Activated CD8-positive, alpha-beta T cell treated with anti-CD3 and anti-CD28 coated beads for 36 hours (primary cell): ENCODE results near the gene ZNF609. TPM values are rescaled to one million over a fixed set of nuclear protein-coding genes. Genes with fewer than 3 reads are reported as not detected.

Experiments
- ATAC-seq: fragments of 200-7000 bp; cut with Tn5 transposase; one replicate; pipeline ENCODE4 v1.10.0; 2021; ENCODE audit warnings: mild to moderate bottlenecking, moderate library complexity
- CTCF ChIA-PET: fragments of 350-600 bp; sonication (Branson Sonifier 250); formaldehyde crosslinking; loops from one replicate; lab custom pipeline; 2021; ENCODE audit warnings: antibody characterized with exemption; lab: Charles Lee
- POLR2A ChIA-PET: fragments of 350-600 bp; sonication (Branson Sonifier 250); formaldehyde crosslinking; loops from one replicate; lab custom pipeline; 2021; ENCODE audit warnings: antibody characterized with exemption; lab: Charles Lee
- DNase-seq: peaks from one replicate; pipeline ENCODE4 v3.0.0-alpha.2; 2020
- H3K27ac Mint-ChIP-seq: one replicate; pipeline ENCODE4 v1.8.0; 2021; ENCODE audit warnings: mild to moderate bottlenecking, mixed read lengths
- H3K27me3 Mint-ChIP-seq: one replicate; pipeline ENCODE4 v1.8.0; 2021; ENCODE audit warnings: mixed read lengths
- H3K36me3 Mint-ChIP-seq: one replicate; pipeline ENCODE4 v1.8.0; 2021; ENCODE audit warnings: low read depth, mixed read lengths
- H3K4me1 Mint-ChIP-seq: one replicate; pipeline ENCODE4 v1.8.0; 2021; ENCODE audit warnings: low read depth, mixed read lengths
- H3K4me3 Mint-ChIP-seq: one replicate; pipeline ENCODE4 v1.8.0; 2021; ENCODE audit warnings: mild to moderate bottlenecking, moderate library complexity, mixed read lengths
- H3K9me3 Mint-ChIP-seq: one replicate; pipeline ENCODE4 v1.8.0; 2021; ENCODE audit warnings: mixed read lengths
- CTCF ChIP-seq: fragments of 200-600 bp; IDR thresholded peaks from one replicate; pipeline ENCODE4 v1.8.0; 2022; ENCODE audit warnings: antibody characterized with exemption, mild to moderate bottlenecking
- intact Hi-C: fragments of 100-400 bp; cut with micrococcal nuclease; formaldehyde crosslinking; loops from one replicate; pipeline ENCODE4 v1.10.0; 2022
- total RNA-seq, 2 experiments: library from RNA; stranded (reverse); gene quantifications; one replicate each; pipeline ENCODE4 v1.2.3, GENCODE V29; 2021

ZNF609 gene
- total RNA-seq, 2 experiments from 2014 or later = 37.2 to 39.6 TPM

GRCh38 chr15:64560501-64560900, 100.1 kb downstream of the ZNF609 start:
- DNase-seq (no peak), ATAC-seq (no peak)
- Mint-ChIP-seq H3K4me1 (peaks cover 49% of the 10 kb centered on the region), H3K27me3 (no peaks in the 10 kb centered on the region), H3K9me3 (no peaks in the 10 kb centered on the region), H3K4me3 (no peak overlapping the region), H3K36me3 (peaks cover 22% of the 10 kb centered on the region), H3K27ac (no peak overlapping the region)
- POLR2A ChIA-PET = no interaction called here
- TF ChIP-seq CTCF = no peak
- CTCF ChIA-PET = interaction anchor here (0.6 kb wide), 1 partner anchor 45 kb away, joined by 3 read pairs; no protein-coding TSS in a partner anchor
- intact Hi-C loops = no loop called here

DNA sequence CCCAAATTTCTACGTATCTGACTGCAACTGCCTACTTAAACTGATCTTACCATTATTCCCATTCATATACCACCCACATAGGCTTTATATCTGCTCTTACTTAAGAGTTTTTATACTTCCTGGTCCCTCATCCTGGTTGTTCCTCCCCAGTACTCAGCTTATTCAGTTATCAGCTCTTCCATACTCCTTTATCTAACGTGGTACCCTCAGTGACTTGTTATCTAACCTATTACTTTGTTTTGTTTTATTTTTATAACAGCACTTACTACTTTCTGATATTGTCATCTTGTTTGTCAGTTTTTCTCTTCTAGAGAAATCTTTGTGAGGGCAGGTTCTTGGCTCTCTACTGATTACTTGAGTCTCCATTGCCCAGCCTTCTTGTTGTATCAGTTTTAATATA, 100.6 kb downstream of the ZNF609 start:
- H3K27me3 Mint-ChIP-seq = no peaks in the 10 kb centered on the region
- TF ChIP-seq CTCF = no peak
- intact Hi-C loops = no loop called here
- H3K4me1 Mint-ChIP-seq = peaks cover 50% of the 10 kb centered on the region
- ChIA-PET POLR2A (no interaction called here), CTCF (interaction anchor here (0.6 kb wide), 1 partner anchor 45 kb away, joined by 3 read pairs; no protein-coding TSS in a partner anchor)
- DNase-seq = no peak
- H3K27ac Mint-ChIP-seq = peak overlapping the region; percentile 62
- H3K4me3 Mint-ChIP-seq = no peak overlapping the region
- no peak for ATAC-seq
- peaks cover 22% of the 10 kb centered on the region for H3K36me3 Mint-ChIP-seq
- no peaks in the 10 kb centered on the region for H3K9me3 Mint-ChIP-seq

- Mint-ChIP-seq H3K36me3 (peaks cover 29% of the 10 kb centered on the region), H3K9me3 (no peaks in the 10 kb centered on the region), H3K4me3 (no peak overlapping the region), H3K27me3 (no peaks in the 10 kb centered on the region), H3K4me1 (peaks cover 53% of the 10 kb centered on the region), H3K27ac (peak overlapping the region; percentile 19)
- ChIA-PET POLR2A (no interaction called here), CTCF (no interaction called here)
- no peak for TF ChIP-seq CTCF
- intact Hi-C loops = no loop called here
- ATAC-seq (no peak), DNase-seq (no peak)
These were observed 101.7 kb downstream of the ZNF609 start for GRCh38 chr15:64562003-64562640.

DNA sequence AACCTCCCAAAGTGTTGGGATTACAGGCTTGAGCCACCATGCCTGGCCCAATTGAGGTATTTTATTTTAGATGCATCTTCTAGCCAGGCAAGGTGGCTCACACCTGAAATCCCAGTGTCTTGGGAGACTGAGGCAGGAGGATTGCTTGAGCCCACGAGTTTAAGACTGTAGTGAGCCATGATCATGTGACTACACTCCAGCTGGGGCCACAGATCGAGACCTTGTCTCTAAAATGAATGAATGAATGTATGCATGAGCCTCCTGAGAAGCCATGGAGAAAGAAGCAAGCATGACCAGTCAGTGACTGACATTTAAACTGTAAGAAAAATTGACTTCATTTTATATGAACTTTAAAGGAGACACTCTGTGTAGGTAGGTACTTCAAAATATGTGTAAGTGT, 105.7 kb downstream of the ZNF609 start:
- H3K27me3 Mint-ChIP-seq = no peaks in the 10 kb centered on the region
- DNase-seq = no peak
- ATAC-seq = peak; percentile 25
- no peaks in the 10 kb centered on the region for H3K9me3 Mint-ChIP-seq
- peaks cover 26% of the 10 kb centered on the region for H3K36me3 Mint-ChIP-seq
- no peak for TF ChIP-seq CTCF
- CTCF ChIA-PET = interaction anchor here (1.0 to 1.5 kb wide), 3 partner anchors 9 to 139 kb away, joined by 3 to 4 read pairs (median 3); no protein-coding TSS in a partner anchor
- no peak overlapping the region for H3K27ac Mint-ChIP-seq
- peaks cover 52% of the 10 kb centered on the region for H3K4me1 Mint-ChIP-seq
- no peak overlapping the region for H3K4me3 Mint-ChIP-seq
- POLR2A ChIA-PET = interaction anchor here (1.0 to 1.4 kb wide), 2 partner anchors 15 to 178 kb away, joined by 3 to 4 read pairs; partner anchors contain the start of gene TRIP4
- intact Hi-C loops = no loop called here
